ENCODE results near the gene UCKL1.

- TF ChIP-seq CTCF (conservative IDR thresholded peaks at IDR 0.05) (no peak), EZH2 (IDR thresholded peaks at IDR 0.05; ENCODE audit: low read depth) (no peak)
Measured at GRCh38 chr20:63931735-63932134, 24.5 kb downstream of the UCKL1 start.

Data from PC-9 (cell line).